ENCODE measurements around the gene CACNA2D2.

GRCh38 chr3:50375258-50375931, 128.0 kb downstream of the CACNA2D2 start:
- no peak for TF ChIP-seq CTCF (IDR thresholded peaks at IDR 0.05)
- TF ChIP-seq POLR2AphosphoS5 (IDR thresholded peaks at IDR 0.05), result no peak

All from prostate gland (tissue), 2 donors.